ENCODE data around the gene GHRL.

The GHRL gene

DNA sequence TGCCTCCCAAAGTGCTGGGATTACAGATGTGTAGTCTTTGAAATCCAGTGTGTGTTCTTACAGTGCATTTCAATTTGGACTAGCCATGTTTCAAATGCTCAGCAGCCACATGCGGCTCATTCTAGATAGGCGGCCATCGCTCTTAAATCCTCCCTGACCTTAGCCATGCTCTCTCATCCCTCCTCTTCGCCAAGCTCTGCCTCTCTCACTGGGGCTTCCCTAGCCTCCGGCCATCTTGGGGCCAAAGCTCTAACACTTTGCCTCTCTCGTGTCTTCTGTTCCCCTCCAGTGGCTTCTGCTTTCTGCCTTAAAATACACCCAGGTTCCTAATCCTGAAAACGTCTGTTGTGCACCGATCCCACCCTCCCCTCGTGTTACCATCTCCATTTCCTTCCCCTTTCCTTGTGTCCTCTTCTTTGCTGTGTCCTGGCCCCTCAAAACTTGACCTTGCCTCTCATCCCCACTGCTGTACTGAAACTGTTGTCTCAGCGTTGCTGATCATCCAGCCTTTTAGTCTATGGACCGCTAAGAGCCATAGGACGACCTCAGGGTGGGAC is 1.4 kb upstream of the GHRL start:
- no peak for DNase-seq

DNA sequence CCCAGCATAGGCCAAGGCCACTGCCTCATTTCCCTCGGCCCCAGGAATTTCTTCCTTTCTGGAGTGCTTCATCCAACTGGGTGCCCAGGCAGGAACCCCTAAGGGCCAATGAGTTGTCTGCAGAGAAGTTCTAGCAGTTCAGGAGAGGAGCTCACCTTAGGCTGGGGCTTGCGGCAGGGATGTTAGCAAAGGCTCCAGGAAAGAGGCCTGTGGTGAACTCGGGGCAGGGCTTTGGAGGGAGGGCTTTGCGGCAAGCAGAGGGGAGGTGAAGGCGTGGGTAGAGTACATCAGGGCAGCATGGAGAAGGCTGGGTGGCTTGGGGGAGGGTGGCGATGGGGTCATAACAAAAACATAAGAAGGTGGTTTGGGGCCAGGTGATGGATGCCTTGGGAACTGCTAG is 1.1 kb downstream of the GHRL start:
- DNase-seq: no peak

DNA sequence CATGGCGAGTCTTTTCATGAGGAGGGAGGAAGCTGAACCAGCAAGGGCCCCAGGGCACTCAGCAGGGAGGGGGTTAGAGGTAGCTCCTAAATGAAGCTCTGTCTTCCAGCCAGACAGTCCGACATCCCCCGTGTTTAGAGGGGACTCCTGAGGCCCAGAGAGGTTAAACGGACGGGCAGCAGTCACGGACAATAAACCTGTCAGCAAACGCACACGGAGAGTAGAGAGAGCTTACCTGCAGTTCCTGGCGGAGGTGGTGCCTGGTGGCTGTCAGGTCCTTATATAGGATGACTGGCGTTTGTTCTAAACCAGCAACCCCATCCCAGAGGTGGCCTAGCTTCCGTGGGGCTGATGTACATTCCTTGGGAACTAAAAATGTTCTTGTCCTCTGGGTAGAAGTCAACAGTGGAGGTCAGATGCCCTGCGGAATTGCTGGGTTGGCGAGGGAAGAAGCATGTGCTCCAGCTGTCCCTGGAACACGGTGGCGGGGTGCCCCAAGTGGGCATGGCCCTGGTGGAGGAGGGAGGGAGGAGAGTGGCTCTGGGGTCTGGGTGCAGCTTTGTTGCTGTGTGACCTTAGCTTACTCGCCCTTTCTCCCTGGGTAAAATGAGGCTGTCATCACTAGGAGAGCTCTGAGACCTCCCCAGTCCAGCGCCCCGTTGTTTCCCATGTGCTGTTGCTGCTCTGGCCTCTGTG is 2.1 kb downstream of the GHRL start:
- no peak for DNase-seq

DNA sequence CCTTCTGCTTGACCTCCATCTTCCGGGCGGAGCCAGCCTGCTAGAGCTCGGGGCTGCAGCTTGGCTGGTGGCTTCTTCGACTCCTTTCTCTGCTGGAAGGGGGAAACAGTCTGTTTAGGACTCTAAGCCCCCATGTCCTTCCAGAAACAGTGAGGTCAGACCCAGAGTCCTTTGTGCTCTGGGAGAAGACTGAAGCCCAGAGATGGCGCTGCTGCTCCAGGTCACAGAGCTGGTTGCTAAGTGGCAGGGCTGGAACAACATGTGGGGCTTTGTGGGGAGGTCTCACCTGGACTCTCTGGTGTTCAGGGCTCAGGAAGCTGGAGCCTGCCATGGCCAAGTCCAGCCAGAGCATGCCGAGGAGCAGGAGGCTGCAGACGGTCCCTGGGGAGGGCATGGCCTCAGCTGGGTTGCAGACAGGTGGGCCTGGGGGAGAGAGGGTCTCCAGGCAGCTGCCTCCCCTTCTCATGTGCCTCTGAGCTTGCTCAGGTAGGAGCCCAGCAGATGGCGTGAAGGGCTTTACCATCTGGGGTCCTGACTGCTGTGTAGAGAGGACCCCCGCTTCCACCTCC is 2.9 kb downstream of the GHRL start:
- no peak for DNase-seq

DNA sequence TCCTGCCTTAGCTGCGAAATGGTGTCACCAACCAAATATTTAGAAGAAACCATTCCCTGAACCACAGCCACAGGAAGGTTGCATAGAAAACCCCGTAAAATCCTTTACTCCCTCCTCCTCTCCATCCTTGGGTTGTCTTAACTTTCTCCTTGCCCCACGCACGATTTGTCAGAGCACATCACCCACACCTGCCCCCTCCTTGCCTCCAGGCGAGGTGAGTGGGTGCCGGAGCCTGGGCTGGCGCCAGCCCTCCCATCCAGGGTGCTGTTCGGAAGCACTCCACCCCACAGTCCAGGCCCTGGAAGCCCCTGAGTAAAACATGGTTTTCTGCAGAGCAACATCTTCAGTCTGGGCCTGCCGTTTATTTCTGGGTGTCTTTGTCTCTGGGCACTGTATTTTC is 3.7 kb downstream of the GHRL start:
- no peak for DNase-seq

DNA sequence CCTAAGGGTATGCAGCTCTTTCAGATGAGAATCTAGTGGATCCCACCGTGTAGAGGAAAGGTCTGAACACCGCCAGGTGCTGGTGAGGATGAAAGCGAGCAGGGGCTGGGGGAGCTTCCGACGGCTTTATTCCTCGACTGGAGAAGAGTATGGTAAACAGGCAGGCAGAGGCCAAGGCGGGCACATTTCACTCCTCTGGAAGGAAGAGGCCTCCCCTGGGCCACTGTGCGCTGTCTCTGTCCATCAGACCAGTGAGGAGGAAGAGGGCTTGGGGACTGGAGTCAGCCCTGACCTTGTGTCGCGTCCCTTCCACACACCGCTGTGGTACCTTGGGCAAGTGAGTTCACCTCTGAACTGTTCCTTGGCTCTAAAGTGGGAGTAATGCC is 4.2 kb downstream of the GHRL start:
- no peak for DNase-seq

DNA sequence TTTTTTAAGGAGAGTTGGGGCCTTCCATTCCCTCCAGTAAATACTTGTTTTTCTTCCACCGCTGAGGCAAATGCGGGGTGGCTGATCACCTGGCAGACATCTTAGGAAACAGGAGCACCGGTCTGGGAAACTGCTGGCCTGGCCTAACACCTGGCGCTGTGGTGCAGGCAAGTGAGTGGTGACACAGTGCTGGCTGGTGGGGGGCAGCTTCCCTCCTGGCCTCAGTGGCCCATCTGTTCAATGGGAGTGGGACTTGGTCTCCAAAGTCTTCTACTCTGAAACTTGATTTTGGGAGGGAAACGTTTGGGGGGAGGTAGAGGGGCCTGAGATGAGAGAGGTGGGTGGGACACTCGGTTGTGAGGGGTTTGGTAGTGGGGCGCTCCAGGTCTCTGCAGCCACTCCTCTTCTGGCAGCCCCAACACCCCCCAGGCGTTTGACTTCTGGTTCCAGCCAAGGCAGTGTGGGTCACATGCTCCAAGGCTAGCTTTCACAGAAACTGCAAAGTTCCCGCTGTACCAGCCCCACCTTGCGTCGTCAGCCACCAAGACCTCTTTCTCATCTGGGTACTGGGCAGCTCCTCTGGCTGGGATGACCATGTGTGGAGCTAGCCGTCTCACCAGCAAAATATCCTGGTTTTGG is 4.7 kb downstream of the GHRL start:
- DNase-seq: no peak

DNA sequence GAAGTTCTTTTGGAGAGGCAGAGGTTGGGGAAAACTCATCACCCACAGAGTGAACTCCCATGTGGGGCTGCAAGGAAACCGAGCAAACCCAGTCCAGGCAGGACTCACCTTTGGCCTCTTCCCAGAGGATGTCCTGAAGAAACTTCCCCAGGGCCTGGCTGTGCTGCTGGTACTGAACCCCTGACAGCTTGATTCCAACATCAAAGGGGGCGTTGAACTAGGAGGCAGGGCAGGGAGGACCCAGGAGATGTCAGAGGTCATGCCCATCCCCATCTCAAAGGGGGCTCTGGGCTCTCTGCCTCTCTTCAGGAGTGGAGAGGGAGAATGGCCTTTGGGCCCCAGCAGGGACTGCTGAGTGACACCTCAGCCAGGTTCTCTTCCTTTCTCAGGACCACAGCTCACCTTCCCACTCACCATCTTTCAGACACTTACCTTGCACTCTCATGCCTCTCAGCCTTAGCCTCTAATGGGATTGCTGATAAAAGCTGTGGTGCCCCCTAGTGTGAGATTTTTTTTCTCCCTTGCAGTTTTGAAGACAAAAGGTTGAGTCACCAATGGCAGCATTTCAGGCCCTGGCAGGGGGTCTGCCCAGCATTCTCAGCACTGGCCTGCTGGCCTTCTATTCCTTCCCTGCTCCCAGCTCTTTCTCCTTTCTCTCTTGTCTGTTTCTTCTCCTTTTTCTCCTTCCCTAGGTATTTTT is 6.0 kb downstream of the GHRL start:
- DNase-seq: peak; percentile 42

DNA sequence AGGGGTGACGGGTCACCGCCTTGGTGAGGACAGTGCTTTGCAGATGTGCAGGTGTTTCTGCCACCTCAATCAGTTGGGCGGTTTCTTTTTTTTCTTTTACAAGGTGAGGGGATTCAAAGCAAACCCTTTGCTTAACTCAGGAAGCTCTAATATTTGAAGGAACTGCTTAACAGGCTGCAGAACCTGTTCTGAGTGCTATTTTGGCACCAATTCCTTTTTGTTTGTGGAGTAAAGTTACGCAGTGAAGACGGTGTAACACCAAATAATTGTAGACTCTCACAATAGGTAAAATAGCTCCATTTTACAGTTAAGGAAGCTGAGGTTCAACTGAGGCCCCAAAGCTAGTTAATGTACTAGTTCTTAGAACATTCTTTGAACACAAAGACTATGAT is 6.6 kb downstream of the GHRL start:
- no peak for DNase-seq

DNA sequence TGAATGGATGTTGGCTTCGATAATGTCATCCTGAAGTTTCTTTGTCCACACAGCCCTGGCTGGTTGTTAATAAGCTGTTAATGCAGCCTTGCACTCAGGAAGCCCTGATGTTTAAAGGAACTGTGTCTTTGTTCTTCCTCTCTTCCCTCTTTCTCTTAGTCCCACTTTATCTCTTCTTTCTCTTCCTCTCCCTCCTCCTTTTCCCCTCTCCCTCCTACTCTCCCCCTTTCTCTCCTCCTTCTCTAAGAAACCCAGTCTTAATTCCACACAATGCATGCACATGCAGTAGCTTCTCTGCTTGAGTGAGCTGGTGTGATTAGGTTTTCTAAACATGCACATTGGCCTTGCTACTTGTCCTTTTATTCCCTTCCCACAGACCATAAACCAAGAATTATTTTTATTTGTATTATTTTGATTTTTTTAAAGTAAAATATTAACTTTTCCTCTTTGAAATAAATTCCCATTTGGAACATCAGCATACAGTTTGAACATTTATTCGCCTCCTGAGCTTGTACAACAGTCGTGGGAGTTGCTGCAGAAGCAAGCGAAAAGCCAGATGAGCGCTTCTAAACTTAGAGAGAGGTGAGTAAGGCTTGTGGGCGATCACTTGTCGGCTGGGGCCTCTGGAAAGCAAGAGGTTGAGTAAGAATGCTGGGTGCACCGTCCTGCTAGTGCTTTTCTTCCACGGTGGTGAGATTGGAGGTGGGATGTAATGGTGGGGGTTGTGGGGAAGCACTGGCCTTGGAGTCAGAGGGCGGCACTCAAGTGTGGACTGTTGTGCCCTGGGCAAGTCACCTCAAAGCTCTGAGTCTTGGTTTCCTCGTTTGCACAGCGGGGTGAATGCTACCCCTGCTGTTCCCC is 7.2 kb downstream of the GHRL start:
- no peak for DNase-seq

DNA sequence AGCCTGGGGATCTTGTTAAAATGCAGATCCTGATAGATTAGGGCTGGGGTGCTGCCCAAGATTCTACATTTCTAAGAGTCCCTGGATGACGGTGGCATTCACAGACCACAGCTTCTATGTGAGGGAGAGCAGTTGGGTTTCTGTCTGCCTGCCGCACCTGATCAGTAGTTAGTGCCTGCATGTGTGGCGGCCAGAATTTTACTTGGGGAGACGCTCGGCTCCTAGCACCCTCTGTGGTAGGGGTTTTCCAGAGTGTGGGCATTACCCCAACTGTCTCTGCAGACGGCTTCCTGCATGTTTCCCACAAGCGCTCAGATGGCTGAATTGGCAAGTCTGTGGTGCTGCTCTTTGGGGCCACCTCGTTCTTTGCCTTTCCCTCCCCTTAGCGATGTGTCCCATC is 8.3 kb downstream of the GHRL start:
- no peak for DNase-seq

DNA sequence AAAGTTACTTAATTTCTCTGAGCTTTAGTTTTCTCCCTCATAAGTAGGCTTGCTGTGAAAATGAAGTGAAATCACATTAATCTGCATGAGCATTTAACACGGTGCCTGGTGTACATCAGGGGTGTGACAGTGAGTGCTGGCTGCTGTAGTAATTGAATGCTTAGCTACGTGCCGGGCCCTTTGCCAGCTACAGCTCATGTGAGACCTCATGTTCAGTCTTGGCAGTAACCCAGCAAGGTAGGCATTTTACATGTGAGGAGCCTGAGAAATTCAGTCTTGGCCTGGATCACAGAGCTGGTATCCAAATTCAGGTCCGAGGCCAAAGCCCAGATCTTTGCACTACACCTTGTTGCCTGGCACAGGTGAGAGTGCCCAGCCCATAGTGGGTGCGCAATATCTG is 9.1 kb downstream of the GHRL start:
- peak; percentile 21 for DNase-seq

DNA sequence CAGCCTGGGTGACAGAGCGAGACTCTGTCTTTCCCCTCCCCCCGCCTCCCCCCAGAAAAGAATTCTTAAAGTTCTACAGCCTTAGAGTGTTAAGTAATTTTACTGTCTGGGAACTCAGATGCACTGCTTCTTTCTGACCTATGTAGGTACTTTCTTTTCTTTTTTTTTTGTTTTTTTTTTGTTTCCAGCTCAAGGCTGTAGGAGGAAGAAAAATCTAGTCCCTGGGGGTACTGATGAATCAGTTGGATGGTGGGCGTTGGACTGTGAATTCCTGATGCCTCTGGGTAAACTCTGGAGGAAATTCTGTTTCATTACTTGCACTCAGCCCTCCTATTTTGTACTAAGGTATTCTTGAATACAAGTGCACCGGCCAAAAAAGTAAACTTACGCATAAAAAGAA is 10.8 kb downstream of the GHRL start:
- DNase-seq: no peak

DNA sequence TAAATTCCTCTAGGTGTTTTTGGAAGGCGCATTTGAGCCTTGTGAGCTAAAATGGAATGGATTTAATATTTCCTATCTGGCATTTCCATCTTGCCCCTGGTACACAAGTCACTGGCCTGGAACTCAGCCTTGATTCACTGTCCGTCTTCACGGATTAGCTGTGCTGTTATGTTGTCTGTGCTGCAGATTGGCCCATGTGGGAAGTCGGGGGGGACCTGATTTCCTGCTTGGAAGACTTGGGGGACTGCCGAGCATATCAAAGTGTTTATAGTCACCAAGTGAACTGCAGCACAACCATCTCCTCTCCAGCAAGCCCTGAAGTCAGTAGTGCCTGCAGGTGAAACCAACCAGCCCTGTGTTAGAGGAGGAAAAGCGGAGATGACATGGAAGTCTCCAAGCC is 12.2 kb downstream of the GHRL start:
- no peak for DNase-seq

DNA sequence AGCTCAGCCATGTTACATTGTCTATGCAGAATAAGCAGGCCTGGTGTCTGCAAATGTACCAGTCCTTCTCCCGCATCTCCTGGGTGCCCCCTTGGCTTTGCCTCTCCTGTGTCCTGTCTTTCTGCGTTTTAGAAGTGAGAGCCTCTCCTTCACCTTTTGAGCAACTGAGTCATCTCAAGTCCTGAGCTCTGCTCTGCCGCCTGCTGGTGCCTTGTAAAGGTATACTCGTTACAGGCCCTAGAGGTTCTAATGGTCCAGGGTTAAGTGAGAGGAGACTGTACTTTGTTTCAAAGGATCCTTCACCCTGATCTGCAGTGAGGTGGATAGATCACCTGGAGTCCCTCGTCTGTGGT is 12.6 kb downstream of the GHRL start:
- DNase-seq: no peak

DNA sequence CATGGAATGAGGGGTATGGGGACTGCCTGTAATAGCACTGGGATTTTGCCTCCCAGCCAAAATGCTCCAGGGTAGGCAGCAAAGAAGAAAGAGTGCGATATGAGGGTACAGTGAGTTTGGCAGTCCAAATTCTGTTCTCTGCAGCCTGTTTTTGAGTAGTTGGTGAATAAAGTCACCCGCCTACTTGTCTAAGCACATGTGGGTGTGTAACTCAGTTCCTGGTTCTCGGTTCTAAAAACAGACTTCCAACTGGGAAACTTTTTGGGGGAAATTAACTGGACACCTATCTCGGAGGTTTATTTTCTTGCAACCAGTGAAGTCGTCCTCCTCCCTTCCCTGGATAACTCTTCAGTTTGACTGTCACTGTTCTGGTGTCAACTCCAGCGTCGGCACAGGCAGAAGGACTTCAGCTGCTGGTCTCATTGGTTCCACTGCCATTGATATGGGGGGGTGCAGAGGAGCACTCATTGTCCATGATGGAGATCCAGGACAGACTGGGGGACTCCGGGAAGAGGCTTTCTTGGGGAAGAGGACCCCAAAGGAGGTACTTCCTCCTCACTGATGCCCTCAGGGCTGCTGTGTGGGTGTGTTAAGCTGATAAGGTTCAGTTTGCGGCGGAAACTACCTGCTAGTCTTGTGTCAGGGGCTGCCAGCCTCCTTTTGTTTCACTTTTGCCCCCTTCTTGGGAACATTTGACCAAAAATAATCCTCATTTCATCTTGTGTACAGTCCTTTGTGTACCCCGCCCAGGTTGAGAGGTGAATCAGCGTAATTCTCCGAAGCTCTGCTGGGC is 13.2 kb downstream of the GHRL start:
- no peak for DNase-seq

DNA sequence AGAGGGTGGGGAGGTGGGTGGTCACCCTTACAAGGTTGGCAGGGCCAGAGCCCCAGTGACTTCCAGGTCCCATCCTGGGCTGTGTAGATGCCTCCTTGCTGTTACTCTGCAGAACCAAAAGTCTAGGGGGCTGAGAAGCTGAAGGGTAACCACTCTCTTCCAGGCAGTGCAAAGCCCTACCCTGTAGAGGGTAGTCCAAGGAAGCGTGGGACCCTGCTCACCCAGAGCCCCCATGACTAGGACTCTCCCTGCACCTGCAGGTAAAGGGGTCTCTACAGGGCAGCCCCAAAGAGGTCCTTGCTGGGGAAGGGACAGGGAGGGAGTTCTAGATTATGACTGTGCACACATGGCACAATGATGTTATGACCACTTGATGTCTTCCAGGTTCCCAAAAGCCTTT is 14.2 kb downstream of the GHRL start:
- DNase-seq: no peak

DNA sequence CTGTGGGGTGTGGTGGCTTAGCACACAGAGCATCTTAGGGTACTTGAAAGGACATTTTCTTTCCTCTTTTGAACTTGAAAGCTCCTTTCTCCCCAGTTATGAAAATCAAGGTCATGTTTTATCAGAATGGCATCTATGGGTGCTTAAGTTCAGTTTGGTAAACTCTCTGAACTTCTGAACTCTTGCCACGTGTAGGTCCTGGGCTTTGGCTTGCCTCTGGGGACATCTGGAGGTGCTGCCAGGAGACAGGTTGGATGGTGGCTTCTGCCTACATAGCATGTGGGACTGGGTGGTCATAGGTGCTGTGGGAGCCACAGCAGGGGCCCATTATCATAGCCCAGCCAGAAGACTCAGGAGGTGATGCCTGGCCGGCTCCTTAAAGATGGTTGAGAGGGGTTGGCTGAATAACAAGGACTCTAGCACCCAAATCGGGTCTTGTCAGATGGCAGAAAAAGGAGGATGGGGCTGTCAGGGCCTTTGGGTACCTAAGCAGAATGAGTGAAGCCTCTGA is 15.6 kb downstream of the GHRL start:
- no peak for DNase-seq

DNA sequence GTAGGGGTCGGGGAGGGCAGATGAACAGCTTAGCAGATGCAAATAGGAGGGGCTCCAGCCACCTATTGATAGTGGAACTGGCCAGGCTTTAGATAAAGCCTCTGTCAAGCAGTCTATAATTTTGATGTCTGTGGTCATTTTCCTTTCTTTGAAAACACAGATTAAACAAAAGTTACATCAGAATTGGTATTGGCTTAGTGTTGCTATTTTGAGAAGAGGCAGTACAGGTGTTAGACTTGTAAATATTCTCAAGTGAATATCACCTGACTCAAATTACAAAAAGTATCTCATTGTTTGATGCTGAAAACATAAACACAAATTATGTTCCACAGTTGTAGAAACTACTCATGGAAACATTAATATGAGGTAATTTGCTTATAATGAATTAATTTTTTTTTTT is 18.1 kb downstream of the GHRL start:
- DNase-seq: no peak

DNA sequence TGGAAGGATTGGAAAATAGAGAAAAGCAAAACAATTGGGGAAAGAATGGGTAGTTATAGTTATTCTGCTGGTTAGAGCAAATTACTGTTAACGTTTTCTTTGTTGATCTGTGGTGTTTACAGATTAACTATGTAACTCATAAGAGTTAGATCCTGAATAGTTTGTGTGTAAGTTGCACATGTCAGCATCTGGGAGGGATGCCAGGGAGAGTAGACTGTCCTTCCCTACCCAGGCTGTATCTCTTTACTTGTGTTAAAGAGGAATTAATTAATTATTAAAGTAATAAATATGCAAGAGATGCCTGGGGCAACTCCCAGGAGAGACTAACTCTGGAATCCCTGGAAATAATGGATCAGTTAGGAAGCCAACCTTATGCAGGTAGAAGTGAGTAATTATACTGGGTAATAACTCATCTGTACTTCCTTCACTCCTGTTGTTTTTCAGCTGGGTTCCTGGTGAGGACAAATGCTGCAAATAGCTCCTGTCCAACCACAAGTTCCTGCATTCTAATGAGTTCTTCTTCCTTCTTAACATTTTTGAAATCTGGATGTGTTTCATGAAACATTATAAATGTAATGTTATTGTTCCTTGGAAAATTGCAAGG is 18.9 kb downstream of the GHRL start:
- no peak for DNase-seq

DNA sequence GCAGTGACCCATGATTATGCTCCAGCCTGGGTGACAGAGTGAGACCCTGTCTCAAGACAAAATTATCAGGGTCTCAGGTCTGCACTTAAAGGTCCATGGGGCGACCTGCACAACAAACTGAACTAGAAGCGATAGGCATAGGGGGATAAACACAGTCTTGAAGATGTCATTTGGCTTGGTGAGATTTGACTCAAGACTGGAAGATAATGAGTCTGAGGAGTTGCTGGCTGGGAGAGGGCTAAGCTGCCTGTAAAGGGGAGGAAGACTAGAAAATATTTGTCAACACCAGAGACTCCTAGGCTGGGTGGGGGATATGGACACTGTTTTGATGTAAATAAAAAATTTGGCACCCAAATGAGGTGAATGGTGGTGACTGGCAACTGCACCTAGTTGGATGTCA is 19.8 kb downstream of the GHRL start:
- DNase-seq: no peak

Measured in NCI-H2081 treated with DMSO at 0.1 percent for 48 hours (cell line).